ENCODE data around the gene COL4A6. TPM values are rescaled to one million over a fixed set of nuclear protein-coding genes. Genes with fewer than 3 reads are reported as not detected.

The COL4A6 gene
- total RNA-seq, 1 donor from 2014 or later: 7.4 TPM

DNA sequence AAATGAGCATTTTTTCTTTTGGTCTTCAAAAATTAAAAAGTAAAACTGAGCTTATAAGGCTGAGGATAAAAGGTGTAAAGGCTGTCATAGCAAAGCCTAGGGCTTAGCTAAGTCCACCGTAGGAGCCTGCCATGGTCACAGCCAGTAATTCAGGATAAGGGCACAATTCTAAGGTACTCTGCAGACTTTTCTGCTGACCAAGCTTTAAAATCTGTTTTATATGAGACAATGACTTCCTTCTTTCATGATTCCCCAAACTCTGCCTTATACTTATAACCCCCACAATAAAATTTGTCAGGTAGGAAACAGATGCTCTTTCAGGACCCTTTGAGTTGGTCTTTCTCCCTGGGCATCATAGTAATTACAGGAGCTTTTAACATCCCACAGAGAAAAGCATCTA, 138.5 kb downstream of the COL4A6 start:
- DNase-seq (no peak), ATAC-seq (ENCODE audit: poor library complexity) (no peak)
- intact Hi-C loops (cut with DNase I): no loop called here

DNA sequence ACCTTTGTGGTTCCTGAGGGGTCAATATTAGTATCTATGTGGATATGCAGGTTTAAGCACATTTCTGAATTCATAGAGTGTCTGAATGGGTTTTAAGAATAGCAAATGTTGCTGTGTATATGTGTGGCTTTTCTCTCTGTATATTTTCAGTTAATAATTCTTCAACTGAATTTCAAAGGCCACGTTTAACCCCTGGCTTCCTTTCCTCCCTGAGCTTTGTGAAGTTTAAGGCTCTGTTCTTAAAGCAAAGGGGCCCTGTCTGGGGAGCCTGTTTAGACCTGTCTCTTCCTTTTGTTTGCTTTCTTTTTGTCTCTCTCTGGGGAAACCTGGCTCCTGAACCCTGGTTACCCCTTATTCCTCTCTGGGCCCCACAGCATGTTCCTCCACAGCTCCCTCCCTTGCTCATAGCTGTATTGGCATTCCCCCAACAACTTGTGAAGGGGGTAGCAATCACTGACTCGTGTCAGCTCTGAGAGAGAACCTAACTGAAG, 139.1 kb downstream of the COL4A6 start:
- peak; percentile 58 for ATAC-seq (ENCODE audit: poor library complexity)
- intact Hi-C loops (cut with DNase I): no loop called here
- DNase-seq: no peak

DNA sequence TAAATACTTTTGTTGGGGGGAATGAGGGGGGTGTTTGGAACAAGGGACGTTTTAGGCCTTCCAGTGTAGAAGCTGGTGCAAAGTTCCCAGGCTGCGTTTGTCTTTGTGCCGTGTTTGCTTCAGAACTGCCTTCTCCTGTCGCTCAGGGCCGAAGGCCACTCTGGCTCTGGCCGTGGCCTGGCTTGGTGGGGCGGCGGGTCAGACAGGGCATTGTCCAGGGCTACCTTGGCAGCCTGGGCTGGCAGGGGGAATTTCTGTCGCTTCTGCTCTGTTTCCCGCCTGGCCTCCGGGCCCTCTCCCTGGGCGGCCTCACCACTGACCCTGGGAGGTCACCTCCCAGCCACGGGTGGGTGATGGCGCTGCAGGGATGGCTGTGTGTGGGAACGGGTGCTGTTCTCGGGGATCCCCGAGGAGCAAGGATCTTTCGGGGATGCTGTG, 140.0 kb downstream of the COL4A6 start:
- ATAC-seq (ENCODE audit: poor library complexity) (no peak), DNase-seq (no peak)
- intact Hi-C loops (cut with DNase I): no loop called here

DNA sequence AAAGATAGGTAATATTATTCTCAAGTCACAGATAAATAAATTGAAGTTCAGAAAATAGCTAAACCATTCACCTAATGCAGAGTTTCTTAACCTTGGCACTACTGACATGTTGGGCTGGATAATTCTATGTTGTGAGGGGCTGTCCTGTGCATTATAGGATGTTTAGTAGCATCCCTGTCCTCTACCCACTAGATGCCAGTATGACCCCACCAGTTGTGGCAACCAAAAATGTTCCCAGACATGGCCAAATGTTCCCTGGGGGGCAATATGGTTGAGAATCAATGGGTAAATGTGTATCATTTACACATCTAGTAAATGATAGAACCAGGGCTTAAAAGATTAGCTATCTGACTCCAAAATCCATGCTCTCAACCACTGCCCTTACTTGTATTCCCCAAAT, 140.9 kb downstream of the COL4A6 start:
- DNase-seq: no peak
- no peak for ATAC-seq (ENCODE audit: poor library complexity)
- intact Hi-C loops (cut with DNase I): no loop called here

DNA sequence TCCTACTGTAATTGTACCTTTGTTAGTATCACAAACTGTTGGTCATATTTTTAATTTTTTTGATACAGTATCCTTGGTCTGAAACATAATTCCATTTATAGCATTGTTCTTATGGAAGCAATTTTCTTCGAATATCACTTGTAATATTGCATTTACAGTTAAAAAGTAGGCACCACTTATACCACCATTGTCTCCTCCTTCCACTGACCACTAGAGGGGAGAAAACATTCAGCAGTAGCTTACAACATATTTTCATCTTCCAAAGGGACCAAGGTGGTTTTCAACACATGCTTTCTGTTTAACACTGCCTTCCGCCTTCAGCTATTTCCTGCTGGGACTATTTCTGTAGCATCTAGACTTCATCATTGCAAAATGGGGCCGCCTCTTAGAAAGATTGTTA, 146.2 kb downstream of the COL4A6 start:
- intact Hi-C loops (cut with DNase I): no loop called here
- no peak for ATAC-seq (ENCODE audit: poor library complexity)
- DNase-seq: no peak

DNA sequence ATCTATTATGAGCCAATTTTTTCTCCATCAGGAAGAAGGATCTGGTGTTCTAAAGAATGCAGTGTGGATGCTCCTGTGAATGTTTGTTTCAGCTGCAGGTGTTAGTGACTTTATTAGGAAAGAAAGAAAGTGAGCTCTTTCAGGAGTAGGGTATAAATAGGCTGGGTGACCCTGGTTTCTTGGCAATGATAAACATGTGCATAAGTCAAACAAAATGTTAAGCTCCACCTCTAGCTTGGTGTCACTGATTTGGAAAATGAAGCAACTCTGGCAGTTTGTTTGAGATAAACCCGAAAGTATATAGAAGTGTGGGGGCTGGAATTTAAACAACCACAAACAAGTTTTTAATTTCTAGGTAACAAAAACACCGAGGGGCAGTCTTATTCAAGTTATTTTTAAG, 152.3 kb downstream of the COL4A6 start:
- DNase-seq (no peak), ATAC-seq (ENCODE audit: poor library complexity) (peak; percentile 49)
- intact Hi-C loops (cut with DNase I): no loop called here

DNA sequence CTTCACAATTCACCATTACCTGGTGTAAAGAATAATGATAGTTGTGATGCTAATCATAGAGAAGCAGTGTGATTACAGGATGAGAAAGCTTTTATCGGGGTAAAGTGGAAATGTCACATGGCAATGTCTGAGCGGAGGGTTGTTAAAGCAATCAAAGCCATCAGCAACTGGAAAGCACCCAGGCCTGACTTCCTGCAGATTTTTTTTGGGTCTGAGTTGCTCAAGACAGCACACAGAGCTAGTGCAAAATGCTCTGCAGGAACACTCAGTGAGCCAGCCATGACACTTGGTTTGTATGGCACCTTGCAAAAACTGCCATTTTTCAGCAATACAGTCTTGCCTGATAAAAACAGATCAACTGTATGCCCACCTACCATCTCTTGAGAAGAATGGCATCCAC, 152.9 kb downstream of the COL4A6 start:
- no peak for DNase-seq
- ATAC-seq (ENCODE audit: poor library complexity): no peak
- intact Hi-C loops (cut with DNase I): no loop called here

DNA sequence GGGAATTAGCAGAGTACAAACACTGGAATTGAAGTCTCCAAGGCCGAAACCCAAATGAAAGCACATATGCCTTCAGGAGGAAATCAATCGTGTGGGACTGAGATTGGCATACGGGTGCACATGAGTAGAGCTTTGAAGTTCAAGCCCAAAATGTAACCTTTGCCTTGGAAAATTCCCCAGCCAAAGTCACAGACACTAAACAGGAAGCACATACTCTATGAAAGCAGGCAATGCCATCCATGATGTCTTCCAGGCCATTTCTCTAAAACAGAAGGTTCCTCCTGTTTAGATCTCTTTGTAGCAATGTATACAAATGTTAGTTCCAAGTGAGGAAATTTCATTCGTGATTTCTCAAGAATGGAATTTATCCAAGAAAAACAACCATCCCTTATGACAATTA, 162.5 kb downstream of the COL4A6 start:
- intact Hi-C loops (cut with DNase I): no loop called here
- ATAC-seq (ENCODE audit: poor library complexity) (no peak), DNase-seq (no peak)

DNA sequence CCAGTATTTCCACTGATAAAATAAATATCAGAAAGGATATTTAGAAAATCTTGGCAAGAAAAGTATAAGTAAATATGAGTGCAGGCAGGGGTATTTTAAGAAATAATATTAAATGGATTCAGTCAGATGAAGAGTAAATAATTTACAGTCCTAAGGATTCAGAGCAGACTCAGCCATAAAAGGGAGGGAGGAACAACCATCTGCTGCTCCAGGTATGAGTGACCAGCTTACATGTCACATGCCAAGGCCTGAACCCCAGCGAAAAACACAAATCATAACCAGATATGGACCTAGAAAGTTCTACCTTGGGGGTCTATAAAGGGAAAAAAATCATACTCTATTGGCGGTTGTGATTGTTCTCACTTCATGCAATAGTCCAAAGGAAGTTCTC, 166.8 kb downstream of the COL4A6 start:
- DNase-seq: no peak
- intact Hi-C loops (cut with DNase I): no loop called here
- no peak for ATAC-seq (ENCODE audit: poor library complexity)

DNA sequence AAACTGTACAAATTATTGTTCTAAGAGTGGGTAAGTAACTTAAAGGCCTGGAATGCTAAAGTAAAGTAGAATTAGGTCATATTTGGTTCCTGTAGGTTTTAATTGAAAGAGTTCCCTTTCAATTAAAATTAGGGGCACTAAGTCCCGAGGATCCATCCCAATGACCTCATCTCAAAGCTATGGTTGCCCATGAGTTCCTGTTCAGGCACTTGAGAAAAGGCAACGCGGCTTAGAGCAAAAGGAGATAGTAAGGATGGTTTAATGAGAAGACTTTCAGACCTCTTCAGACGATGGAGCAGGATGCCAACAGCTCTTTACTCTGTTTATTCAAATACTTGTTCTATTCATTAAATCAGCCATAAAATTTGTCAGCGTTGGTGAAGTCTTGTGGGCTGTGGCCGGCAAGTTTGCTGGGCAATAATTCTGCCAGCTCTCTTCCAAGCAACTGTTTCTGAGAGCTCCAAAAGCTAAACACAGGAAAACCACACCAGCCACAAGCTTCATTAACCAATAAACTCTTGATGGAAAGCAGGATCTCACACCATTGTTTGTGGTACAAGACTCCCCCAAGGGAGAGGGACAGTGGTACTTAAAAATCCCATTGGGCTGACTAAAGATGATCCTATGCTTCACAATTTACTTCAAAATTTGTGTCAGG, 167.4 kb downstream of the COL4A6 start:
- ATAC-seq (ENCODE audit: poor library complexity): no peak
- intact Hi-C loops (cut with DNase I): no loop called here
- no peak for DNase-seq

DNA sequence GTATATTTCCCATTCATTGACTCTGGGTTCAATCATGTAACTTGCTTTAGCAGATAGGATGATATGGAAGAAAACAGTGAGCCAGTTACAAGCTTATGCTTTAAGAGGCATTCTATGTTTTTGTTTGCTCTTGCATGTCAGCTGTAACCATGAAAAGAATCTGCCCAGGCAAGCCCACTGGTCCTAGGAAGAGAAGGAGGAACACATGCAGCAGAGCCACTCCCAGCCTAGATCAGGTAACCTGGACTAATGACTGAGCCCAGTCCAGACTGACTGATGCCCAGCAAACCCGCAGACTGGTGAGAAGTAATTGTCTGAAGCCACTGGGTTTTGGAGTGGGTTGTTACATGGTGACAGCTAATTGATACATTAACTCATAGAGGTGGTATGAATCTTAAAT, 167.9 kb downstream of the COL4A6 start:
- intact Hi-C loops (cut with DNase I): no loop called here
- DNase-seq (no peak), ATAC-seq (ENCODE audit: poor library complexity) (no peak)

DNA sequence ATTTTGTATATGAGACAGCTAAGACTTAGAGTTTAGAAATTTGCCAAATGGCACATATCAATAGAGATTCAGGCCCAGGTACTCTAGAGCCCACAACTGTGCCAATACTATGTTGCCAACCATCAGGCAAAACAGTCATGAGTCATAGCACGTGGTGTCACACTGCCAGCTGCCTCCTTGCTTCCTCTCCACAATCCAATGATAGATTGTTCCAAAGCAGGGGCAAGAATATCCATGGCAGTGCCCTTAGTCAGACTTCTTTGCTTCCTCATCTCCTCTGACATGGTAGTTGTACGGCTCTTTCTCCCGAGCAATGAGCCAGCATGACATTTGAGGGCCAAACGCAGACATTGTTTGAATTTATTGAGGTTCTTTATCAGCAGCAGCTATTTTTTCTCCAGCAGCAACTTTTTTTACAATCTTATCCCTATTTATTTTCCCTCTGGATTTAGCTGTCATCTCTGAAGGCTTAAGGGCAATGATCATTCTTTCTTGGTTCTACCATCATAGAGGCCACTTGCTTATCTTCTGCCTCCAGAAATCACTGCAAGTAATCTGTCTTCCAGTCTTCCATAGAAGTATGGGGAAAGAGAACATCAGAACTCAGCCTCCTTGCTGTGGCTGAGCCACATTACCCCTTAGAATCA, 169.7 kb downstream of the COL4A6 start:
- ATAC-seq (ENCODE audit: poor library complexity) (no peak), DNase-seq (no peak)
- intact Hi-C loops (cut with DNase I): no loop called here

DNA sequence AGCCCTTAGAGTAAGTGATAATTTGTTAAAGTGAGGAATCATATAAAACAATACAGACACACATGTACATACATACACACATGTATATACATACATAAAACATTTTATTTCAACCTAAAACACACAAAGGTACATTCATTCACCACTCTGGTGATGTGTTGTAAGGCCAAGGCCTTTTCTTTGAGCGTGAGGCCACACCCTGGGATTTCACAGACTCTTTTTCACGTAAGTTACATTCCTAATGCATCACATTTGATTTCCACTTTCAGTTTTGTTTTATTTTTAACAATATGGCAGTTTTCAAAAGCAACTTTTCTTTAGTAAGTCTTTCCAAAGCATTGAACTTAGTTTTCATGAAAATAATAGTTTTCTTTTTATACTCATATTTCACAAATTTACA, 170.7 kb downstream of the COL4A6 start:
- intact Hi-C loops (cut with DNase I): no loop called here
- ATAC-seq (ENCODE audit: poor library complexity) (no peak), DNase-seq (no peak)

DNA sequence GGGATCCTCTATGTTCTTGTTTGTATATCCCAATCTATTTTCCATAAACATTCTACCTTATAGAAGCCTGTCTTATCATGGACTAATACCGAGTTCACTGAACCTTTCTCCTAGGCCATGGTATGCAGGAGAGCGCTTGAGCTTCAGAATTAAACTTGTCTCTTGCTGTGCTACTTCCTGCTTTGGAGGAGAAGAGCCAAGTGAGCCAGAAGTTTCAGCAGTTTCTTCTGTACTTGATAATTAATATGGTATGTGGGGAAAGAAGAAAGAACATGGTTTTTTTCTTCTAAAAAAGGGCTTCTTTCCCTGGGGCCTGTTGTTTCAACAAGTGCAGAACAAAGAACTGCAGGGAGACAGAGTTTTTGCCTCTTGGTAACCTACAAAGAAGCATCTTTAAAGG, 173.8 kb downstream of the COL4A6 start:
- no peak for DNase-seq
- ATAC-seq (ENCODE audit: poor library complexity): no peak
- intact Hi-C loops (cut with DNase I): no loop called here

DNA sequence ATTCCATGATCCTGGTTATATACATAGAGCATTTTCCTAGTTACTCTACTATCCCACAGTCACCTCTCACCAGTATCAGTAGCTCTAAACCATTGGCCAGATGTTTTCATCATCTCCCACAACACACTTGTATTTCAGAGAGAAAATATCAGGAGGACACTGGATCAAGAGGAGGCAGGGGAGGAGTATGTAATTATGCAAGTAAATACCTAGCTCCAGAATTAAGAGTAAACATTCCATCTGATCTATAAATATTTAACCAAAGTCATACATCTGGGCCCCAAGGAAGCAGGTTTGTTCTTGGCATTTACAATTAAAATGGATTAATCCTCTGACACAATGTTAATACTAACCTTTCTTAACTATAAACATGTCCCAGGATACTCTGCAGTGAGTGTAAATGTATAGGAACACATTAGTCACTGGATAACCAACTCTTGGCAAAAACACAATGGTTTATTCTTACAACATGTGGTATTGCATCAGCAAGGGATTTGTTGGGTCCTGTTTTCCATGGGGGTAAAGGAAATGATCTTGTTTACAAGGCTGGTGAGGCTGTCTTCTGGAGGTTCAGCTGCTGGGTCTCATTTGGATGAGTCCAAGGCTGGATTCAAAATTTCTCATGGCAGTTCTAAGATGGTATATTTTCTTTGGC, 176.5 kb downstream of the COL4A6 start:
- intact Hi-C loops (cut with DNase I): no loop called here
- no peak for ATAC-seq (ENCODE audit: poor library complexity)
- DNase-seq: no peak

DNA sequence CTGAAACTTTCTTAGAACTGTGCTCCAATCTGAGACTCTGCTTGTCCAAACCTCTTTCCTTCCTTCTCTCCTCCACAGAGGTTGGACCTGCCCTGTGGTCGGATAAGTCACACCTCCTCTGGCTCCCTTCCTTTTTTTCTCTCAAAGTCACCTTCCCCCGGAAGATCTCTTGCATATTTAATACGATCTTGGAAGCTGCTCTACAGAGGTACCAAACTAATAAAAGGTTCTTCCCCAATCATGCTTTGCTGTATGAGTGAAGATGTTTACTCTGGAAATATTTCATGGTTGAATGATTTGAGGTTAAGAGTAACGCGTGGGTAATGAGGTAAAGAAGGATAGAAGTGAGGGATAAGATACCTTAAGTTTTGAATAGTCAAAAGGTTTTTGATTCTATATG, 180.7 kb downstream of the COL4A6 start:
- DNase-seq (no peak), ATAC-seq (ENCODE audit: poor library complexity) (no peak)
- intact Hi-C loops (cut with DNase I): no loop called here

DNA sequence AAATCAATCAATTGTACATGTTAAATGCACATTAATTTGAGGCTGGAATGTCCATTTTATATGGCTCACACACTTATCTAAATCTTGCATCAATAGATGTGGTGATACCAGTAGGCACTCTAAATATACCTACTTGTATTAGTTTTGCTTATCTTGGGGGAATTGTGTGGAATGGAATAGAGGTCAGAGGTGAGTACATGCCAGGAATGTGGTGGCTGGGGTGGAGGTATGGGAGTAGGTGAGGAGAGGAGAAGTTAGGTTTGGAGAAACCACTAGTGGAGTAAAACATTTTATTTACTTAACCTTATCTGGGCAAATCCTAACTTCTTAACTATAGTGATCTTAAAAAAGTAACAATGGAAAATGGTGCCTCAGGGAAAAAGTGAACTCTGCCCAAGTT, 183.6 kb downstream of the COL4A6 start:
- ATAC-seq (ENCODE audit: poor library complexity) (no peak), DNase-seq (no peak)
- intact Hi-C loops (cut with DNase I): no loop called here

DNA sequence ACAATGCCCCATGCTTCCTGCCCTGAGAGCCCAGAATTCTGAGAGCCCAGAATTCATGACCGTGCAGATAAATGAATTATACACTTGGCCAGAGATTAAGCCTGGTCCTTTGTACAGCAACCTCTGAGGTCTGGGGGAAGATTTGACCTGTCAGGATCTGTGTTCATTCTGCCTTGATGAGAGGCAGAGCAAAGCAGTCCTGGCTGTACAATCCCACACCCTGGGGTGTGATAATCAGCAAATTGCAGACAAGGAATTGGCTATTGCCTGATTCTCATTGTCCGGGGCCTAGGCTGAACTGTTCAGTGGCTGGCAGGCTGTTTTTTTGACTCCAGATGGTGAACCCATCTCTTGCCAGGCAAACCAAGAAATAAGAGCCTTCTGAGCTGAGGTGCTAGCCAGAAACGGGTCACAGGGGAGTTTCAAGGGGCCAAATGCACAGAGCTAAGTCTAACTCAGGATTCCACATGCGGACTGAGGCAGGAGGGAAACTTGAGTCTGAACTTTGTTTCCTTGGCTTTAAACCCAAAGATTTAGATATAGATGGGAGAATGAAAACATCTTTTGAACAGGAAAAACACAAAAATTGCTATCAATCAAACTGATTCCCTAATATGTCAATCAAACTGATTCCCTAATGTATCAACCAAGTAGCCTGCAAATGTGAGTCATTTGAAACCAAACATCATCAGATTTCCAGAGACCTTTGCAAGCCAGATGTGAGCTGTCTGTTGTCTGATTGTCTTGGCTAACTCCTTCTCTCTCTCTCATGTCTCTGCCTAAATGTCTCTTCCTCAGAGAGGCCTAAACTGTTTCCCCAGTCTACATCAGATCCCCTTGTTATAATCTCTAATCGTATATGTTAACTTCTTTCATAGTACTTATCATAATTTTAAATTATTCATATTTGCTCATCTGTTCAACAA, 187.3 kb downstream of the COL4A6 start:
- peak; percentile 41 for DNase-seq
- intact Hi-C loops (cut with DNase I): no loop called here
- ATAC-seq (ENCODE audit: poor library complexity): peak; percentile 81

DNA sequence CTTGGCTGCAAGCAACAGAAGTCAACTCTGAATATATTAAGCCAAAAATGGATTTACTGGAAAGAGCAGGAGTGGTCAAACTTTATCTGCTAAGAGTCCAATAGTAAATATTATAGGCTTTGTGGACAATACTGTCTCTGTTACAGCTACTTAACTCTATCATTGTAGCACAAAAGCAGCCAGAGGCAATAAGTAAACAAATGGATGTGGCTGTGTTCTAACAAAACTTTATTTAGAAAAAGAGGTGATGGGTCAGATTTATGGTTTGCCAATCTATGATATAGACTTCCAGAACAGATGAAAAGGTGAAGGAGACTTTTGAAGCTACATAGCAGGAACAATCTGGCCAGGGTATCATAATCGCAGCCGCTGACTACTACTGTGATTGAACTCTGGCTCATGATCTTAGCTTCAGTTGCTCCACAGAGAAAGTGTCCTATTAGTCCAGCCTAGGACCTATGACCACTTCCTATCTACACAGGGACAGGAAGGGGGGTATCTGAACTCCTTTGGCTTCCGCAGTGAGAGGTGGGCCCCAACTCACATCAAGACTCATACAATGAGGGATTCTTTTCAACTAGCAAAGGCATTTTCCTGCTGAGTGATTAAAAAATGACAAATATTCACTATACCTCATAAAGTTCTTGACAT, 191.8 kb downstream of the COL4A6 start:
- ATAC-seq (ENCODE audit: poor library complexity) (no peak), DNase-seq (no peak)
- intact Hi-C loops (cut with DNase I): no loop called here

Data from Right ventricle myocardium superior (tissue), 1 donor.